Esophagus squamous epithelium (tissue), 4 donors: ENCODE results near the gene C1orf122.

Experiments
- CTCF ChIP-seq, 6 experiments: fragments of 450-650 bp in 4 of 6; fragments of 200-600 bp in 2 of 6; sonication (generic) in 2 of 6; IDR thresholded peaks; one replicate each; pipeline ENCODE4 v1.5.1; 2016 to 2019; ENCODE audit warnings: antibody characterized with exemption in 6 of 6, mild to moderate bottlenecking in 4 of 6, moderate library complexity in 4 of 6
- POLR2A ChIP-seq, 4 donors: fragments of 450-650 bp; IDR thresholded peaks; one replicate each; pipeline ENCODE4 v1.6.1; 2017; ENCODE audit warnings: antibody characterized with exemption in 4 of 4, mild to moderate bottlenecking in 4 of 4, moderate library complexity in 3 of 4

- TF ChIP-seq CTCF (IDR thresholded peaks at IDR 0.05) = peak in 1 of 6 experiments; percentile 3
- no peak for TF ChIP-seq POLR2A (IDR thresholded peaks at IDR 0.05)
Measured at GRCh38 chr1:37817481-37817880, 9.9 kb downstream of the C1orf122 start.
